Effector memory CD8-positive, alpha-beta T cell (primary cell): ENCODE results near the gene GNB1.
A peak's percentile ranks its signal among the peaks of the same experiment; 100 is the strongest.

ENCODE experiments used
- ATAC-seq: fragments of 150-1000 bp; cut with Tn5 transposase; replicated peaks from 2 replicates; pipeline ENCODE4 v1.10.0; 2021; ENCODE audit warnings: mild to moderate bottlenecking, moderate library complexity
- DNase-seq, 3 experiments: peaks; one replicate each; pipeline ENCODE4 v3.0.0; 2021
- H3K27ac Mint-ChIP-seq, 2 donors: one replicate each; pipeline ENCODE4 v1.8.0; 2022; ENCODE audit warnings: mild to moderate bottlenecking in 2 of 2, mixed read lengths in 2 of 2, moderate library complexity in 2 of 2
- H3K27me3 Mint-ChIP-seq, 2 donors: one replicate each; pipeline ENCODE4 v1.8.0; 2022; ENCODE audit warnings: mixed read lengths in 2 of 2
- H3K36me3 Mint-ChIP-seq: one replicate; pipeline ENCODE4 v1.8.0; 2022; ENCODE audit warnings: mild to moderate bottlenecking, moderate library complexity, mixed read lengths; ENCODE audit not compliant: insufficient read depth
- H3K4me1 Mint-ChIP-seq, 2 donors: one replicate each; pipeline ENCODE4 v1.8.0; 2022; ENCODE audit warnings: low read depth in 2 of 2, mixed read lengths in 2 of 2
- H3K4me3 Mint-ChIP-seq, 2 donors: one replicate each; pipeline ENCODE4 v1.8.0; 2022; ENCODE audit warnings: mild to moderate bottlenecking in 2 of 2, mixed read lengths in 2 of 2, moderate library complexity in 2 of 2
- H3K9me3 Mint-ChIP-seq, 2 donors: one replicate each; pipeline ENCODE4 v1.8.0; 2022; ENCODE audit warnings: mixed read lengths in 2 of 2

Gene GNB1

GRCh38 chr1:1927751-1928150 lies 36.9 kb upstream of the GNB1 start:
- DNase-seq (no peak), ATAC-seq (no peak)
- H3K36me3 Mint-ChIP-seq: no peaks in the 10 kb centered on the region
- no peak overlapping the region for H3K27ac Mint-ChIP-seq
- H3K9me3 Mint-ChIP-seq: no peaks in the 10 kb centered on the region
- no peaks in the 10 kb centered on the region for H3K4me1 Mint-ChIP-seq
- no peaks in the 10 kb centered on the region for H3K27me3 Mint-ChIP-seq
- no peak overlapping the region for H3K4me3 Mint-ChIP-seq

- no peaks in the 10 kb centered on the region for H3K9me3 Mint-ChIP-seq
- no peak for DNase-seq
- no peaks in the 10 kb centered on the region for H3K36me3 Mint-ChIP-seq
- no peak overlapping the region for H3K27ac Mint-ChIP-seq
- H3K4me1 Mint-ChIP-seq: no peaks in the 10 kb centered on the region
- no peak for ATAC-seq
- no peak overlapping the region for H3K4me3 Mint-ChIP-seq
- H3K27me3 Mint-ChIP-seq: no peaks in the 10 kb centered on the region
Measured at GRCh38 chr1:1926886-1927660, 36.2 kb upstream of the GNB1 start.

- no peaks in the 10 kb centered on the region for H3K36me3 Mint-ChIP-seq
Measured at GRCh38 chr1:1926346-1926811, 35.5 kb upstream of the GNB1 start.

GRCh38 chr1:1925437-1926345 lies 34.8 kb upstream of the GNB1 start:
- no peaks in the 10 kb centered on the region for H3K9me3 Mint-ChIP-seq
- ATAC-seq (no peak), DNase-seq (no peak)
- no peaks in the 10 kb centered on the region for H3K4me1 Mint-ChIP-seq
- H3K4me3 Mint-ChIP-seq: no peak overlapping the region
- no peaks in the 10 kb centered on the region for H3K36me3 Mint-ChIP-seq
- no peak overlapping the region for H3K27ac Mint-ChIP-seq
- H3K27me3 Mint-ChIP-seq: no peaks in the 10 kb centered on the region

More at GRCh38 chr1:1926346-1926811, 35.5 kb upstream of the GNB1 start:
- ATAC-seq (no peak), DNase-seq (no peak)
- Mint-ChIP-seq H3K4me3 (no peak overlapping the region), H3K9me3 (no peaks in the 10 kb centered on the region), H3K27me3 (no peaks in the 10 kb centered on the region), H3K4me1 (no peaks in the 10 kb centered on the region), H3K27ac (no peak overlapping the region)

- H3K36me3 Mint-ChIP-seq: peaks cover under 1% of the 10 kb centered on the region
- H3K27ac Mint-ChIP-seq: no peak overlapping the region
- no peak overlapping the region for H3K4me3 Mint-ChIP-seq
- DNase-seq: no peak
- H3K27me3 Mint-ChIP-seq: no peaks in the 10 kb centered on the region
- no peak for ATAC-seq
- no peaks in the 10 kb centered on the region for H3K4me1 Mint-ChIP-seq
- no peaks in the 10 kb centered on the region for H3K9me3 Mint-ChIP-seq
Measured at GRCh38 chr1:1924849-1925248, 34.0 kb upstream of the GNB1 start.

- Mint-ChIP-seq H3K27ac (no peak overlapping the region), H3K36me3 (peaks cover 6% of the 10 kb centered on the region), H3K9me3 (no peaks in the 10 kb centered on the region), H3K4me3 (no peak overlapping the region), H3K4me1 (no peaks in the 10 kb centered on the region), H3K27me3 (no peaks in the 10 kb centered on the region)
- DNase-seq (no peak), ATAC-seq (no peak)
Measured at GRCh38 chr1:1924386-1924785, 33.5 kb upstream of the GNB1 start.

- DNase-seq: no peak
- peaks cover 0 to under 1% of the 10 kb centered on the region in 2 donors for H3K4me1 Mint-ChIP-seq
- no peak for ATAC-seq
- H3K36me3 Mint-ChIP-seq: peaks cover 9% of the 10 kb centered on the region
- H3K27ac Mint-ChIP-seq: no peak overlapping the region
- H3K27me3 Mint-ChIP-seq: no peaks in the 10 kb centered on the region
- H3K9me3 Mint-ChIP-seq: no peaks in the 10 kb centered on the region
- no peak overlapping the region for H3K4me3 Mint-ChIP-seq
Measured at GRCh38 chr1:1922956-1923833, 32.3 kb upstream of the GNB1 start.

- ATAC-seq: no peak
- Mint-ChIP-seq H3K36me3 (peaks cover 9% of the 10 kb centered on the region), H3K4me3 (no peak overlapping the region)
Measured at GRCh38 chr1:1922702-1922955, 31.7 kb upstream of the GNB1 start.

GRCh38 chr1:1921901-1922701 lies 31.2 kb upstream of the GNB1 start:
- DNase-seq (no peak), ATAC-seq (no peak)
- H3K4me3 Mint-ChIP-seq: no peak overlapping the region
- H3K9me3 Mint-ChIP-seq: no peaks in the 10 kb centered on the region
- H3K27ac Mint-ChIP-seq: no peak overlapping the region
- no peaks in the 10 kb centered on the region for H3K27me3 Mint-ChIP-seq
- H3K36me3 Mint-ChIP-seq: peaks cover 9% of the 10 kb centered on the region
- peaks cover 0 to 2% of the 10 kb centered on the region in 2 donors for H3K4me1 Mint-ChIP-seq

More at GRCh38 chr1:1922702-1922955, 31.7 kb upstream of the GNB1 start:
- no peak for DNase-seq
- peaks cover 0 to 2% of the 10 kb centered on the region in 2 donors for H3K4me1 Mint-ChIP-seq
- no peaks in the 10 kb centered on the region for H3K9me3 Mint-ChIP-seq
- no peak overlapping the region for H3K27ac Mint-ChIP-seq
- H3K27me3 Mint-ChIP-seq: no peaks in the 10 kb centered on the region

- Mint-ChIP-seq H3K9me3 (no peaks in the 10 kb centered on the region), H3K27ac (no peak overlapping the region), H3K4me3 (no peak overlapping the region), H3K36me3 (peaks cover 9% of the 10 kb centered on the region), H3K4me1 (peaks cover 0 to 2% of the 10 kb centered on the region in 2 donors), H3K27me3 (no peaks in the 10 kb centered on the region)
- ATAC-seq (no peak), DNase-seq (no peak)
Measured at GRCh38 chr1:1921459-1921862, 30.6 kb upstream of the GNB1 start.

GRCh38 chr1:1920608-1921458 lies 29.9 kb upstream of the GNB1 start:
- Mint-ChIP-seq H3K4me3 (peak overlapping the region in 1 of 2 donors; percentile 38), H3K36me3 (peaks cover 9% of the 10 kb centered on the region), H3K27ac (no peak overlapping the region), H3K4me1 (peaks cover 4 to 6% of the 10 kb centered on the region in 2 donors), H3K9me3 (no peaks in the 10 kb centered on the region), H3K27me3 (no peaks in the 10 kb centered on the region)
- DNase-seq: no peak
- no peak for ATAC-seq

- Mint-ChIP-seq H3K4me1 (peaks cover 4 to 6% of the 10 kb centered on the region in 2 donors), H3K36me3 (peaks cover 9% of the 10 kb centered on the region), H3K27me3 (no peaks in the 10 kb centered on the region), H3K4me3 (peak overlapping the region in 1 of 2 donors; percentile 38), H3K27ac (no peak overlapping the region), H3K9me3 (no peaks in the 10 kb centered on the region)
- DNase-seq: no peak
- ATAC-seq: no peak
Measured at GRCh38 chr1:1920057-1920607, 29.2 kb upstream of the GNB1 start.
